ENCODE results near the gene CAMSAP1.

GRCh38 chr9:135920973-135921585, 13.7 kb upstream of the CAMSAP1 start:
- TF ChIP-seq CTCF (conservative IDR thresholded peaks at IDR 0.05) = no peak
- TF ChIP-seq EZH2 (IDR thresholded peaks at IDR 0.05; ENCODE audit: low read depth) = no peak

Measured in PC-9 (cell line).